WTC11 (cell line): ENCODE results near the gene BRD4. TPM values are rescaled to one million over a fixed set of nuclear protein-coding genes. Genes with fewer than 3 reads are reported as not detected.

ENCODE experiments used
- ATAC-seq: fragments of 200-7000 bp; cut with Tn5 transposase; 2 replicates; pipeline ENCODE4 v1.10.0; 2021; ENCODE audit warnings: mild to moderate bottlenecking, moderate library complexity
- CTCF ChIA-PET: fragments of 300-600 bp; sonication (Branson Sonifier 250); formaldehyde crosslinking; loops from one replicate; lab custom pipeline; 2021; ENCODE audit warnings: antibody characterized with exemption; lab: Charles Lee
- POLR2A ChIA-PET: fragments of 350-600 bp; sonication (Branson Sonifier 250); formaldehyde crosslinking; loops from one replicate; lab custom pipeline; 2021; ENCODE audit warnings: antibody characterized with exemption; lab: Charles Lee
- DNase-seq: peaks from one replicate; pipeline ENCODE4 v3.0.0; 2021; ENCODE audit warnings: low spot score
- H3K27ac Mint-ChIP-seq: 2 replicates; pipeline ENCODE4 v1.8.0; 2021; ENCODE audit warnings: mixed read lengths
- H3K27me3 Mint-ChIP-seq: 2 replicates; pipeline ENCODE4 v1.8.0; 2021; ENCODE audit warnings: low read depth, mild to moderate bottlenecking, moderate library complexity, mixed read lengths
- H3K36me3 Mint-ChIP-seq: 2 replicates; pipeline ENCODE4 v1.8.0; 2021; ENCODE audit warnings: mixed read lengths
- H3K4me1 Mint-ChIP-seq: 2 replicates; pipeline ENCODE4 v1.8.0; 2022; ENCODE audit warnings: mixed read lengths
- H3K4me3 Mint-ChIP-seq: 2 replicates; pipeline ENCODE4 v1.8.0; 2021; ENCODE audit warnings: mild to moderate bottlenecking, moderate library complexity, mixed read lengths
- H3K9me3 Mint-ChIP-seq: 2 replicates; pipeline ENCODE4 v1.8.0; 2021; ENCODE audit warnings: mixed read lengths
- ATF3 ChIP-seq: sonication (generic); formaldehyde crosslinking; conservative IDR thresholded peaks from 2 replicates; pipeline ENCODE4 v1.8.1; 2022; ENCODE audit warnings: mild to moderate bottlenecking, missing genetic modification reagents
- CBFB ChIP-seq: sonication (generic); formaldehyde crosslinking; IDR thresholded peaks from 2 replicates; pipeline ENCODE4 v1.8.1; 2022; ENCODE audit warnings: mild to moderate bottlenecking, low read depth, missing genetic modification reagents
- CDX4 ChIP-seq: fragments of 250-450 bp; sonication (Bioruptor Pico); IDR thresholded peaks from 2 replicates; pipeline ENCODE4 v1.9.0; 2021; ENCODE audit warnings: moderate library complexity, mild to moderate bottlenecking, inconsistent platforms, borderline replicate concordance
- CTCF ChIP-seq: fragments of 200-600 bp; IDR thresholded peaks from 2 replicates; pipeline ENCODE4 v1.8.0; 2022; ENCODE audit warnings: antibody characterized with exemption
- E2F4 ChIP-seq: sonication (generic); formaldehyde crosslinking; IDR thresholded peaks from 2 replicates; pipeline ENCODE4 v1.8.1; 2022; ENCODE audit warnings: low read depth, mild to moderate bottlenecking, moderate library complexity, missing genetic modification reagents, borderline replicate concordance
- HMGA2 ChIP-seq: fragments of 250-450 bp; sonication (Bioruptor Pico); IDR thresholded peaks from 2 replicates; pipeline ENCODE4 v1.4.0; 2021; ENCODE audit warnings: mild to moderate bottlenecking, moderate library complexity
- IRF1 ChIP-seq: sonication (generic); formaldehyde crosslinking; IDR thresholded peaks from 2 replicates; pipeline ENCODE4 v1.8.0; 2023; ENCODE audit warnings: missing genetic modification reagents
- IRF2 ChIP-seq: sonication (generic); formaldehyde crosslinking; IDR thresholded peaks from 2 replicates; pipeline ENCODE4 v1.8.0; 2022; ENCODE audit warnings: low read depth, missing genetic modification reagents, borderline replicate concordance
- MLX ChIP-seq: sonication (generic); formaldehyde crosslinking; IDR thresholded peaks from 2 replicates; pipeline ENCODE4 v1.8.1; 2023; ENCODE audit warnings: mild to moderate bottlenecking, missing genetic modification reagents, moderate library complexity
- NR1H2 ChIP-seq: sonication (generic); formaldehyde crosslinking; IDR thresholded peaks from 2 replicates; pipeline ENCODE4 v1.9.0; 2021; ENCODE audit warnings: mild to moderate bottlenecking, moderate library complexity, missing genetic modification reagents
- NR3C1 ChIP-seq: sonication (generic); formaldehyde crosslinking; conservative IDR thresholded peaks from 2 replicates; pipeline ENCODE4 v1.8.1; 2023; ENCODE audit warnings: low read depth, mild to moderate bottlenecking, missing genetic modification reagents
- RELA ChIP-seq: sonication (generic); formaldehyde crosslinking; IDR thresholded peaks from 2 replicates; pipeline ENCODE4 v1.8.1; 2022; ENCODE audit warnings: missing genetic modification reagents, mild to moderate bottlenecking, borderline replicate concordance
- STAT6 ChIP-seq: sonication (generic); formaldehyde crosslinking; conservative IDR thresholded peaks from 2 replicates; pipeline ENCODE4 v1.8.1; 2023; ENCODE audit warnings: mild to moderate bottlenecking, low read depth, missing genetic modification reagents, moderate library complexity
- TCF7 ChIP-seq: sonication (generic); formaldehyde crosslinking; IDR thresholded peaks from 2 replicates; pipeline ENCODE4 v1.8.0; 2022; ENCODE audit warnings: mild to moderate bottlenecking, low read depth, missing genetic modification reagents, moderate library complexity
- TP53 ChIP-seq: sonication (generic); formaldehyde crosslinking; IDR thresholded peaks from 2 replicates; pipeline ENCODE4 v1.8.1; 2023; ENCODE audit warnings: mild to moderate bottlenecking, missing genetic modification reagents
- ZMAT4 ChIP-seq: fragments of 250-450 bp; sonication (Bioruptor Pico); IDR thresholded peaks from 2 replicates; pipeline ENCODE4 v1.9.0; 2021; ENCODE audit warnings: mild to moderate bottlenecking
- ZNF219 ChIP-seq: sonication (generic); formaldehyde crosslinking; IDR thresholded peaks from 2 replicates; pipeline ENCODE4 v1.8.0; 2023; ENCODE audit warnings: missing genetic modification reagents, mild to moderate bottlenecking, borderline replicate concordance
- ZNF281 ChIP-seq: sonication (generic); formaldehyde crosslinking; IDR thresholded peaks from 2 replicates; pipeline ENCODE4 v1.8.0; 2023; ENCODE audit warnings: mild to moderate bottlenecking, missing genetic modification reagents
- ZNF396 ChIP-seq: fragments of 250-450 bp; sonication (Bioruptor Pico); IDR thresholded peaks from 2 replicates; pipeline ENCODE4 v1.8.0; 2021; ENCODE audit warnings: mild to moderate bottlenecking, moderate library complexity, borderline replicate concordance
- ZNF512 ChIP-seq: sonication (generic); formaldehyde crosslinking; IDR thresholded peaks from 2 replicates; pipeline ENCODE4 v1.8.1; 2022; ENCODE audit warnings: missing genetic modification reagents, borderline replicate concordance
- total RNA-seq: library from RNA; stranded (reverse); gene quantifications from 3 replicates; pipeline ENCODE4 v1.2.3, GENCODE V29; 2021

The BRD4 gene
- total RNA-seq, 1 experiment from 2014 or later, result 128 TPM

GRCh38 chr19:15191514-15191913, 140.8 kb downstream of the BRD4 start (continued):
- TF ChIP-seq ZNF281 (CRISPR knock-in tag) (no peak), IRF1 (CRISPR knock-in tag) (no peak), ZMAT4 (CRISPR knock-in tag) (no peak), TP53 (CRISPR knock-in tag) (no peak)

- peaks cover 76% of the 10 kb centered on the region for H3K36me3 Mint-ChIP-seq
- ATAC-seq, result peak; percentile 34
- no peaks in the 10 kb centered on the region for H3K4me1 Mint-ChIP-seq
- TF ChIP-seq MLX (CRISPR knock-in tag) (no peak), STAT6 (CRISPR knock-in tag) (no peak), ZNF219 (CRISPR knock-in tag) (no peak), NR3C1 (no peak), E2F4 (no peak), CDX4 (CRISPR knock-in tag) (no peak), RELA (CRISPR knock-in tag) (no peak), HMGA2 (CRISPR knock-in tag) (no peak), NR1H2 (CRISPR knock-in tag) (no peak), ATF3 (CRISPR knock-in tag) (no peak), TCF7 (no peak), IRF2 (CRISPR knock-in tag) (no peak), CTCF (no peak), ZNF512 (CRISPR knock-in tag) (no peak), ZNF396 (no peak), CBFB (CRISPR knock-in tag) (no peak), IRF1 (CRISPR knock-in tag) (no peak)
- H3K4me3 Mint-ChIP-seq, result no peak overlapping the region
- POLR2A ChIA-PET, result no interaction called here
- no peak overlapping the region for H3K27ac Mint-ChIP-seq
- CTCF ChIA-PET, result interaction anchor here (0.7 to 3.0 kb wide), 3 partner anchors 11 to 43 kb away, joined by 3 to 13 read pairs (median 3); no protein-coding TSS in a partner anchor
- peak; percentile 57 for DNase-seq
- H3K27me3 Mint-ChIP-seq, result no peaks in the 10 kb centered on the region
- no peaks in the 10 kb centered on the region for H3K9me3 Mint-ChIP-seq
These were observed 143.5 kb downstream of the BRD4 start for GRCh38 chr19:15188851-15189250.
